ENCODE measurements around the gene PPM1E. TPM values are rescaled to one million over a fixed set of nuclear protein-coding genes. Genes with fewer than 3 reads are reported as not detected.

PPM1E gene
- total RNA-seq, 1 experiment from 2014 or later: 7.1 TPM

DNA sequence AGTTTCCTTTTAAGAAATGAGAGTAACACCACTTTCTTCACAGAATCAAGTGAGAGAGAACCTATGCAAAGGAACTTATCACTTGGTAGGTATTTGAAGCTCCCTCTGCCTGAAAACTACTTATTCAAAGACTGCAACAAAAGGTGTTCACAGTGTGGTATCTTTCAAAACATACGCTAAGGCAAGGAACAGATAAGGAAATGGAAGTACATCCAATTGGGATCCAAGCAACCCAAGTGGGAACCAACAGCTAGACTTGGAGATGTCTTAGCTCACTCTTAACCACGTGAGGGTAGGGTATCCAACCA is 431 bp upstream of the PPM1E start:
- TF ChIP-seq, protein P1, sequence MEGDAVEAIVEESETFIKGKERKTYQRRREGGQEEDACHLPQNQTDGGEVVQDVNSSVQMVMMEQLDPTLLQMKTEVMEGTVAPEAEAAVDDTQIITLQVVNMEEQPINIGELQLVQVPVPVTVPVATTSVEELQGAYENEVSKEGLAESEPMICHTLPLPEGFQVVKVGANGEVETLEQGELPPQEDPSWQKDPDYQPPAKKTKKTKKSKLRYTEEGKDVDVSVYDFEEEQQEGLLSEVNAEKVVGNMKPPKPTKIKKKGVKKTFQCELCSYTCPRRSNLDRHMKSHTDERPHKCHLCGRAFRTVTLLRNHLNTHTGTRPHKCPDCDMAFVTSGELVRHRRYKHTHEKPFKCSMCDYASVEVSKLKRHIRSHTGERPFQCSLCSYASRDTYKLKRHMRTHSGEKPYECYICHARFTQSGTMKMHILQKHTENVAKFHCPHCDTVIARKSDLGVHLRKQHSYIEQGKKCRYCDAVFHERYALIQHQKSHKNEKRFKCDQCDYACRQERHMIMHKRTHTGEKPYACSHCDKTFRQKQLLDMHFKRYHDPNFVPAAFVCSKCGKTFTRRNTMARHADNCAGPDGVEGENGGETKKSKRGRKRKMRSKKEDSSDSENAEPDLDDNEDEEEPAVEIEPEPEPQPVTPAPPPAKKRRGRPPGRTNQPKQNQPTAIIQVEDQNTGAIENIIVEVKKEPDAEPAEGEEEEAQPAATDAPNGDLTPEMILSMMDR (conservative IDR thresholded peaks at IDR 0.05): no peak
- Histone ChIP-seq H3K4me2 (ENCODE audit: insufficient read depth, insufficient read length, low read length) (peak overlapping the region; percentile 7), H3K27ac (ENCODE audit: insufficient read length, low read depth, low read length) (no peak overlapping the region), H3K18ac (ENCODE audit: insufficient read length, low read depth, low read length) (no peak overlapping the region), H2BK120ac (ENCODE audit: low read depth, low read length, poor library complexity, severe bottlenecking) (no peak overlapping the region), H3K4me1 (ENCODE audit: insufficient read depth, low read length) (no peaks in the 10 kb centered on the region; the same call in 1 of the 2 replicates), H2AK5ac (ENCODE audit: insufficient read length, low read length) (no peak overlapping the region), H3K23me2 (ENCODE audit: insufficient read length, low read depth, low read length, poor library complexity, severe bottlenecking) (peaks cover 7% of the 10 kb centered on the region), H3K79me1 (ENCODE audit: insufficient read depth, low read depth, low read length, poor library complexity, severe bottlenecking) (no peaks in the 10 kb centered on the region), H3K4ac (ENCODE audit: low read depth, low read length) (no peak overlapping the region), H2BK12ac (ENCODE audit: insufficient read length, low read depth, low read length) (no peak overlapping the region), H3K9me3 (ENCODE audit: control insufficient read depth, low read depth, low read length) (no peaks in the 10 kb centered on the region), H4K20me1 (ENCODE audit: control insufficient read depth, insufficient read depth, insufficient read length) (no peaks in the 10 kb centered on the region), H4K5ac (ENCODE audit: insufficient read length, low read depth, low read length) (no peak overlapping the region), H4K8ac (replicated peaks; ENCODE audit: insufficient read length, low read depth, low read length) (no peak overlapping the region), H2BK15ac (ENCODE audit: low read depth, low read length) (no peak overlapping the region), H2AFZ (ENCODE audit: low read length) (no peak overlapping the region), H4K91ac (ENCODE audit: insufficient read length, low read depth, low read length) (no peak overlapping the region), H2BK20ac (ENCODE audit: low read depth, low read length, poor library complexity, severe bottlenecking) (no peak overlapping the region), H3K9ac (ENCODE audit: extremely low read depth, insufficient read length, low read length) (no peak overlapping the region), H2BK5ac (ENCODE audit: insufficient read length, low read length) (no peak overlapping the region), H3T11ph (ENCODE audit: low read length) (no peak overlapping the region), H3K27me3 (ENCODE audit: insufficient read depth, low read length) (no peaks in the 10 kb centered on the region), H3K56ac (ENCODE audit: insufficient read length, low read depth, low read length) (no peak overlapping the region), H3K79me2 (ENCODE audit: insufficient read depth, low read length) (no peaks in the 10 kb centered on the region), H3K23ac (ENCODE audit: insufficient read length, low read depth, low read length) (no peak overlapping the region), H3K14ac (ENCODE audit: insufficient read depth, low read length) (no peak overlapping the region)
- WGBS (ENCODE audit: extremely low coverage, insufficient read length, low lambda C conversion rate): no CpG with 5 or more reads among the region's 2 CpGs
- Mint-ChIP-seq H3K4me1 (peaks cover 10 to 15% of the 10 kb centered on the region in 2 experiments), H3K27ac (peak overlapping the region in 1 of 3 experiments; percentile 73; a peak in 1 of 7 replicates), H3K4me3 (peak overlapping the region; percentile 74 to 94), H3K36me3 (ENCODE audit: insufficient read depth in 1 of 3, low read depth in 3 of 3) (no peaks in the 10 kb centered on the region; a peak in 1 of 7 replicates), H3K9me3 (no peaks in the 10 kb centered on the region), H3K27me3 (ENCODE audit: low read depth) (peaks cover 47% of the 10 kb centered on the region)
- DNase-seq: no peak

All from H9 (cell line).